GM18870 (cell line): ENCODE data around the gene HLA-DQB1.

Source experiments
- ATAC-seq: cut with Tn5 transposase; IDR thresholded peaks from one replicate; pipeline ENCODE4 v1.9.1; 2021; ENCODE audit warnings: moderate library complexity; ENCODE audit not compliant: unreplicated experiment

The HLA-DQB1 gene

GRCh38 chr6:32627831-32628230 lies 38.6 kb downstream of the HLA-DQB1 start:
- peak; percentile 35 for ATAC-seq

DNA sequence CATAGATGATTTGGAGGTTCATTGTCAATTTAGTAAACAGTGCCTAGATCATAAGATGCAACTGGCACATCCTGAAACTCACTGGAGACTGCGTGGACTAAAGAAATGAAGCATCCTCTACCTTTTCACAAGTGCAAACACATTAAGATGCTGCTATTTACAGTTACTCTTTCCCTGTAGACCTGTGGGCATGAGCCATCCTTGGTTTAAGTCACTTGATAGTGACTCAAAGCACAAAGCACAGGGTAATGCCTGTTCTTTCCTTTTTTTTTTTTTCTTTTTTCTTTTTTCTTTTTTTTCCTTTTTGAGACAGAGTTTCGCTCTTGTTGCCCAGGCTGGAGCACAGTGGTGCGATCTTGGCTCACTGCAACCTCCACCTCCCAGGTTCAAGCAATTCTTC lies 39.2 kb downstream of the HLA-DQB1 start:
- ATAC-seq: no peak

DNA sequence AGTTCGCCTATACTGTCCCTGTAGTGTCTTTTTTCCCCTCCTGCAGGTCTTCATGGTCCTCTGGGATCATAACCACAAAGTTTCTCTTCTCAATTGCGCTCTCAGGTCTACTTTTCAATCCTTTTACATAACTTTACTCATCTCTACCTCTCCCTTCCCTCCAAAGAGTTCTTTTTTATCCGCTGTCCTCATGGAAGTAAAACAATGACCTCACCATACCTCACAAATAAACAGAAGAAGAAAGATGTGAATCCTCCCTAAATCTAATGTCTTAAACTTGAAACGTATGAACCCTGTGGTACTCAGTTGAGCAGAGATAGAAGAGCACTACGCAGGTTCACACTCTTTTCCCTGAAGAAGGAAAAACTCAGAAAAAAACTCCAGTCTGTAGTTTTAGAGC lies 41.3 kb downstream of the HLA-DQB1 start:
- no peak for ATAC-seq

GRCh38 chr6:32624565-32624964 lies 41.9 kb downstream of the HLA-DQB1 start:
- no peak for ATAC-seq

DNA sequence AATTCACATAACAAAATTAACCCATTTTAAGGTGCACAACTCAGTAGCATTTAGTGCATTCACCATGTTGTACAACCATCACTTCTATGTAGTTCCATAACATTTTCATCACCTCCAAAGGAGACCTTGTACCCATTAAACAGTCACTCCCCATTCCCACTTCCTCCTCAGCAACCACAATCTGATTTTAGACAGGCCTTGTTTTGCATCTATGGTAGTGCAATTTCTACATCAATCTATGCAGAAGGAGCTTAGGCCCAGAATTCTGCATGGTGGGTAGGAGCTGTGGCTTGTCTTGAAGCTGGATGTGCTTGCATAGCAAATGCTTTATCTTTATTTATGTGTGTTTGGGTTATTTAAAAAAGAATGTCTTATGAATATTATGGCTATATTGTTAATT lies 42.8 kb downstream of the HLA-DQB1 start:
- ATAC-seq: peak; percentile 29

GRCh38 chr6:32622545-32623401 lies 43.7 kb downstream of the HLA-DQB1 start:
- ATAC-seq: peak; percentile 60

DNA sequence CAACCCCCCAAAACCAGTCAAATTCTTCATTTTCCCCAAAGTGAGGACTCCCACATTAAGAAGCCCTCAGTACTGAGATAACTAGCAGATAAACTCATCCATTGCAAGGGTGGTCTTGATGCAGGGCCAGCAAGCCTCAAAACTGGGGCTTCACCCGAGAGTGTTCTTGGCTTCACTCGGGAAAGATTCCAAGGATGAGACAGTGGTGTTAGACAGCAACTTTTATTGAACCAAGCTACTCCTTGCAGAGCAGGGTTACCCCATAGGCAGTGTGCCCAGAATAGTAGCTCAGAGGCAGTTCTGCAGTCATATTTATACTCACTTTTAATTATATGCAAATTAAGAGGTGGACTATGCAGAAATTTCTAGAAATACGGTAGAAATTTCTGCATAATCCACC lies 45.1 kb downstream of the HLA-DQB1 start:
- no peak for ATAC-seq

DNA sequence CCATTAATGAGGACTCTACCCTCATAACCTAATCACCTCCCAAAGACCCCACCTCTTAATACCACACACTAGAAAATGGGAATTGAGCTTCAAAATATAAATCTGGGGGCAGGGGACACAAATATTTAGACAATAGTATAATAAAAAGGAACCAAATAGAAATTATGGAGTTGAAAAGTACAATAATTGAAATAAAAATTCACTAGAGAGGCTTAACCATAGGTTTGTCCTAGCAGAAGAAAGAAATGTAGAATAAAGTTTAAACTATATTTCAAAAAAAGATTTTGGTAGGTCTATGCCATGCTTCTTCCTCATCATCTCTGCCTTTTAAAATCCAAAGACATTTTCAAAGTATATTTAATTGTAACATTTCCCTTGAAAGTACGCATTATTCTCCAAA lies 48.7 kb downstream of the HLA-DQB1 start:
- ATAC-seq: no peak

- no peak for ATAC-seq
Measured at GRCh38 chr6:32615885-32616532, 50.4 kb downstream of the HLA-DQB1 start.

DNA sequence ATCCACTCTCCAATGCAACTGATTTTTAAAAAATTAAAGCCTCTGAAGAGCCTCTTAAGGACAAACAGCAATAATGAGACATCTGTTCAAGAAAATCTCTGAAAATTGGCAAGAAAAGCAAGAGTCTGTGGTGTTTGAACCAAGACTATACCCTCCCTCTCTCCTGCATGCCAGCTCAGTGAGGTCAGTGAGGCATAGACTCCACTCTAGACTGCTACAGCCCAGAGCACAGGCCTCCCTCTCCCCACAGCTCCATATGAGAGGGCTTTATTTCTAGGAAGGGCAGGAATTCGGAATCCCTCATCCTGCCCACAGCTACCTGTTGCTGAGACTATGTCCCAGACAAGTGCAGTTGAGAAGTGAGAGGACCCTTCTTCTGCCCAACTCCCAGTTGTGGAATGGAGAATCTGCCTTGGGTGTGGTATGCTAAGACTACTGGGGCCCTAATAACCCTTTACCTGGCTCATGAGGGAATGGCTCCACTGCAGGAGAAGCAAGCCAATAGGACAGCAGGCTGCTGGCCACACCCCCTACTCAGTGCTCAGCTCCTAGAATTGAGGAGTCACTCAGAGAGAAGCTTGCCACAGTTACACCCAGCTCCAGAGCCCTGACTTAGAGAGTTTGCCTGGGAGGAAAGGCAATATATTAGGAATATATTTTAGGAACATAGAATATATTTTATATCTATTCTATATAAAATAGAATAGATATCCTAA lies 51.9 kb downstream of the HLA-DQB1 start:
- ATAC-seq: no peak

- ATAC-seq: no peak
Measured at GRCh38 chr6:32613475-32613874, 53.0 kb downstream of the HLA-DQB1 start.

GRCh38 chr6:32610682-32611296 lies 55.7 kb downstream of the HLA-DQB1 start:
- no peak for ATAC-seq

DNA sequence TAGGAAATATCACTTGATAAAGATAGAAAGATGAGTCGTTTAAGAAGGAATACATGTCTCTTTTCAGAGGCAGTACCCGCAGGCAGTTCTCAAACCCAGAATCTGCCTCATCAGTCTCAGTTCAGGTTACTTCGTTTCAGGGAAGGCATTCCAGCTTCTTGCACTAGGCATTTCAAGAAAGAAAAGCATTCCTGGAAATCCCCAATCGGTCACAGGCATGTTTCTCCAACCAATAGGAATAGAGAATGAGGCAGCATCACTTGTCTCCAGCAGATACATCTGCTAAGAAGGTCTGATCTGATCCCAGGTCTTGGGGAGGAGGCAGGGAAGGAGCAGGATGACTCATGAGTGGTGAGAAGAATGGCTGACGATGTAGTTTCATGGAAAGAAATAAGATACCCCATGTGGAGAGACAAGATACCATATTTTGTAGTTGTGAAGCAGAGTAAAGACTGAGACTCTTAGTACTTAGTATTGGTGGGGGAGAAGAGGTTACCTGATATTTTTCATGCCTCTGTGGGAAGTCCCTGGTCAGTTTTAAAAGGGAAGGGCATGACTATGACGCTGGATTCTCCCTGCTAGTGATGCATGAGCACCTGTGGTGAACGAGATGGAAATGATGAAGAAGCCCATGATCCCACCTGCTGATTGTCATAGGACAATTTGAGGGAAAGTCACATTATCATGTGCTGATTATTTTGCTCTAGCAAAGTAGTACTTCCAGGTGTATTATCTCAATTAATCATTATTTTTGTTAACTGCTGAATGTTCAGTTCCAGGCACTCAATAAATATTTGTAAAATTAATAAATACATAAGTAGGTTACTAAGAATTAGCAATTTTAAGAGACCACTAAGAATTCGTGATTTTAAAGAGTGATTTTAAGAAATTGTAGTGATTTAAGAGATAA lies 56.5 kb downstream of the HLA-DQB1 start:
- peak; percentile 81 for ATAC-seq
